ENCODE measurements around the gene BPIFB3.

- TF ChIP-seq CTCF (IDR thresholded peaks at IDR 0.05) (no peak), POLR2A (IDR thresholded peaks at IDR 0.05) (no peak)
Observed at GRCh38 chr20:33026072-33026778, 27.5 kb upstream of the BPIFB3 start.

Data from Peyer's patch (tissue), 4 donors.